GM21526 (cell line): ENCODE data around the gene RARS1.

Experiments used
- ATAC-seq: cut with Tn5 transposase; IDR thresholded peaks from one replicate; pipeline ENCODE4 v1.9.1; 2021; ENCODE audit warnings: moderate library complexity; ENCODE audit not compliant: unreplicated experiment, low FRiP score

Gene RARS1

DNA sequence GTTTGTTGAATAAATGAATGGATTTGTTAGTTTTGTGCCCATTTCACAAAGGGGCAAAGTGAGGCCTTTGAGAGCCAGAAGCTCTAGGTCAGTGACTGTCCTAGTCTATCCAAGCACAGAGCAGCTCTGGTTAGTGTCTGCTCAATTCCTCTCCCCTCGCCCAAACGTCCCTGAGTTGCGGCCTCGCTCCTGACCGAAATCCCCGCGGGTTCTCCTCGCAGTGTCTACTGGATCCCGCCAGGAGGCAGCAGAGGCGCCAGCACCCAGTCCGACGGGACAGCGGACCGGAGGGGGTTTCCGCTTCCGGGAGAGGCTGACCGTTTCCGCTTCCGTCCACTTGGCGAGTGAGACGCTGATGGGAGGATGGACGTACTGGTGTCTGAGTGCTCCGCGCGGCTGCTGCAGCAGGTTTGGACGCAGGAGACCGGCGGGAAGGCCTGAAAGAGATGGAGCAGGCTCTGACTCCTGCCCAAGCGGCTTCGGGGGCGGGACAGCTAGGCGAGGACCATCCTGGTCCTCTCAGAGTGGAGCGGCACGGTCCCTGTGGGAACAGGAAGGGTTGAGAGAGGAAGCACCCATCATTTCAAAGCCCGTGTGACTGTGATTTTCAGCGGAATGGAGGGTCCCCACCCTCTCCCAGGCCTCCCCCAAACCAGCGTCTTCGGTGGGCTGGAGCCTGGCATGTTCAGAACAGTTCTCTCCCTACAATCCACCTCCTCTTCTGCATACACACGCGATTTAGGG, at the start of gene RARS1:
Gene RARS1, plus strand, starts transcription at position 336 of the 744 bp plus-strand sequence. Its CDS starts 28 bp downstream, at position 364.
- peak; percentile 82 for ATAC-seq

DNA sequence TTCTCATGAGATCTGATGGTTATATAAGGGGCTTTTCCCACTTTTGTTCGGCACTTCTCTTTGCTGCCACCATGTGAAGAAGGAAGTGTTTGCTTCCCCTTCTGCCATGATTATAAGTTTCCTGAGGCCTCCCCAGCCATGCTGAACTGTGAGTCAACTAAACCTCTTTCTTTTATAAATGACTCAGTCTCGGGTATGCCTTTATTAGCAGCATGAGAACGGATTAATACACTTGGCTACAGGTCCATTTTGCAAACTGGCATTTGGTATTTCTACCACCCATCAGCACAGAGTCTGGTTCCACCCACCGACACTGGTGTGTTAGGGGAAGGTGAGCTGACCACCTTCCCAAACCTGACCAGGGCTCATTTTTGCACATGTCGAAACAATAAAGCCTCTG, 47.9 kb upstream of the RARS1 start:
- no peak for ATAC-seq

DNA sequence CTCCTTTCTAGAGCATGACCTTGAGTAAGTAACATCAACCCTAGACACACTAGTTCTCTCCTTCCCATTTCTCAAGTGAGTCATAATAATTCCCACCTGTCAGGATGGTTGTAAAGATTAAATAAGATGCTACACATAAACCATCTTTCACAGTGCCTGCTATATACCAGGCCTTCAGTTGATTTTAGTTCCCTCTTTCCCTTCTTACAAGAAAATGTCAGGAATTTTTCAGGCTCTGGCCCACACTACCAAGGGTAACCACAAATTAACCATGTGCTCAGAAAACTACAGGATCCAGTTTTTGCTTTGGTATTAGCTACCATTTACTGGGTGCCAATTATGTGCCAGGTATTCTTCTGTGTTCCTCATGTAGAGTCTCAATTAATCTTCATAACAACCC, 42.7 kb upstream of the RARS1 start:
- no peak for ATAC-seq

DNA sequence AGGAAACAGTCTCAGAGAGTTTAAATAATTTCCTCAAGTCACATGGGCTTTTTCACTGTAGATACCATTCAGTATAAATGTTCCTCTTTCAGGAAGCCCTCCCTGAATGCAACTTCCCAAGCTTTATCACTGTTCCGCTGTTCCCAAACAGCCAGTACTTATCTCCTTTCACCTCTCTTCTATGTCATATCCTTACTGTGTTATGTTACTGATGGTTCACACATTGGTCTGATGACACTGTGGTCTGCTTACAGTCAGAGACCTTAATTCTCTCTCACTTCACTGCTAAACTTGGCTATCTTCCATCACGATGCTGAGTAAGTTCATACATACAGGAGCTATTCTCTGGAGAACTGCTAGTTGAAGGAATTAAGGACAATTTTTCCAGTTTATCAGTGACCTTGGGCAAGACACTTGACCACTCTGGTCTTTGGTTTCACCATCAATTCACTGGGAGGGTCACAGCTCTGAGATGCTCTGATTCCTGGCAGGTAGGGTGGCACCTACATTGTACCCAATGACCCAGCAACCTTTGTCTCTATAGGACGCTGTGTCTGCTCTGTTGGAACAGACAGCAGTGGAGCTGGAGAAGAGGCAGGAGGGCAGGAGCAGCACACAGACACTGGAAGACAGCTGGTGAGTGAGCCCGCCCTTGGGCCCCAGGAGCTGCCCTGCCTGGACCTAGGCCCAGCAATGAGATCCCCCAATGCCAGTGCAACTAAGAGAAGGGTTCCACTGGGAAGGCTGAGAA, 42.1 kb upstream of the RARS1 start:
- no peak for ATAC-seq

DNA sequence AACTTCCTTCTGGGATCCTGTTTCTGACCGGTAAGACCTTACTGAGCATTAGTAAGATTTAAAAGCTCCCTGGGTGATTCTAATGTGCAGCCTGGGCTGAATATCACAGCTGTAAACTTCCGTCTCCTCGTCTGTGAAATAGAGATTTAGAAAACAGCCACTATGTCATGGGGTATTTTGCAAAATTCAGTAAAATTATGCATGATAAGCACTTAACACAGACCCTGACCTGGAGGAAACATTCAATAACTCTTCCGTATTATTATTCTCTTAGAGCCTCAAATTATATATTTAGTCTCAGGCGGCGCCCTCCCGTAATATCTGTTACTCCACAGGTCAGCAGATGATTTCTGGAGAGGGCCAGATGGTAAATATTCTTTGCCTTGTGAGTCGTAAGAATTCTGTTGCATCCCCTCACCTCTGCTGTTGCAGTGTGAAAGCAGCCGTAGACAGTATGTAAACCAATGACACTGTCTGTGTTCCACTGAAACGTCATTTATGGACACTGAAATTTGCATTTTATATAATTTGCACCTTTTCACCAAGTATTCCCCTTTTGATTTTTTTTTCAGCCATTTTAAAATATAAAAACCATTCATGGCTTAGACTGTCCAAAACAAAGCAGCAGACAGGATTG, 39.2 kb upstream of the RARS1 start:
- ATAC-seq = no peak

DNA sequence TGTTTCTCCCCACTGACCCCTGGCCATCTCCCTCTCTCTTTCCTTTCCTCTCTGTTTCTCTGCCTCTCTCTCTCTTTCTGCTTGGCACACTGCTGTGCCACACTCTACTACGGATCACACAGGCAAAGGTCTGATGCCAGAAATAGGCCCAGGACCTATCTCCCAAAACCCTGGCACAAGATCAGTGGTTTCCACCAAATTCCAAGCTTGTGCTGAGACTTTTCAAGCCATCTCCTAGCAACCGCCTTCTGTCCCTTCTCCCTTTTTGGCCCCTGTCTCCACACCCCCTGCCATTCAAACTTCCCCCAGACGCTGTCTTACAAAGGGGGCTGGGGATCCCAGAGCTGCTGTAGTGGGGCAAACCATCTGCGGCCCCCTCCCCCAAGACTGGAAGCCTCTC, 38.5 kb upstream of the RARS1 start:
- ATAC-seq = no peak

DNA sequence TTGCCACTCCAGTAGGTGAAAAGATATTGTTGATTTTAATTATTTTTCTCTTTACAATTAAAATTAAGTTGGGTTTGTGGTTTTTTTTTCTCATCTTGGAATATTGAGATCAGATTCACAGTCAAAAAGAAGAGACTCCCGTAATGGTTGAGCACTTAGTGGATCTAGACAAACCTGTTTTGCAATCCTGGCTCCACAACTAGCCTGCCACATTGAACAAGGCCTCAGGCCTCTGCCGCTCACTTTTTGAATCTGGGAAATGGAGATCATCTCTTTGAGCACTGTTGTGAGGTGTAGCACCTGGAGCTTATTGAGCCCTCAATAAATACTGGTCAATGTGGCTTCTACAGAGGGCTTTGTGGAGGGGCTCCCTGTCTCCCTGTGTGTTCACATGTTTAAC, 37.1 kb upstream of the RARS1 start:
- ATAC-seq = no peak

DNA sequence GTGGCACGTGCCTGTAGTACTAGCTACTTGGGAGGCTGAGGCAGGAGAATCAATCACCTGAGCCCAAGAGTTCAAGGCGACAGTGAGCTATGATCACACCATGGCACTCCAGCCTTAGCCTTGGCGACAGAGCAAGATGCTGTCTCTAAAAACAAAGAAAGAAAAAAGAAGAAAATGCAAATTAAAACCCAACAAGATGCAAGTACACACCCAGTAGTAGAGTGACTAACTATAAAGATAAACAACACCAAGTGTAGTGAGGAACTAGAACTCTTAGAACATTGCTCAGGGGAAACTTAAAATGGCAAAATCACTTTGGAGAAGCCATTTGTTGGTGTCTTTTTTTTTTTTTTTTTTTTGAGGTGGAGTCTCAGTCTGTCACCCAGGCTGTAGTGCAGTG, 34.7 kb upstream of the RARS1 start:
- no peak for ATAC-seq

DNA sequence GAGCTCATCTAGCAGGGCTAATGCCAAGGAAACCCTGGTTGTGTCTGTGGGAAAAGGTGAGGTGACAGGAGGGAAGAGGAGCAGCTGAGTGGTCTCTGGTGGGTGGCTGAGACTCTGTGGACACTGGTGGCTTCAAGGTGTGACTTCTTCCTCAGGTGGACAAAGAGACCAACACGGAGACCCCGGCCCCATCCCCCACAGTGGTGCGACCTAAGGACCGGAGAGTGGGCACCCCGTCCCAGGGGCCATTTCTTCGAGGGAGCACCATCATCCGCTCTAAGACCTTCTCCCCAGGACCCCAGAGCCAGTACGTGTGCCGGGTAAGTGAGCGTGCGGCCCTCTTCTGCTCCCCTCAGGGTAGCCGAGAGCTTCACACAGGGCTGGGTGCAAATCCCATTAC, 31.1 kb upstream of the RARS1 start:
- ATAC-seq = no peak

DNA sequence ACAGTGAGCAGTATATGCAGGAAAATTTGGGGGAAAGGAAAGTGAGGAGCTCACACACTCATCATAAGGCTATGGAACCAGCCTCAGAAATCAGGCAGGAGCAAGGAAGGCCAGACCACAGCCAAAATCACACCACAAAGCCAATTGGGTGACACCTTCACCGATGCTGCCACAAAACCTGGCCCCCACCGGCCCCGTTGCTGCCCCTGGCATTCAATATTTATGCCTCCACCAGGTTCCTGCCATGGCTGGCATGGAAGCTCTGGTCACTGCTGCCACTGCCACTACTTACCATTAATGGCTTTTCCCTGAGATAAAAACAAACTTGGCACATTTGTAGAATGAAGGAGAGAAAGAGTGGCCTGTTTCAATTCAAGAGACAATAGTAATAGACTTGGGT, 28.7 kb upstream of the RARS1 start:
- no peak for ATAC-seq

DNA sequence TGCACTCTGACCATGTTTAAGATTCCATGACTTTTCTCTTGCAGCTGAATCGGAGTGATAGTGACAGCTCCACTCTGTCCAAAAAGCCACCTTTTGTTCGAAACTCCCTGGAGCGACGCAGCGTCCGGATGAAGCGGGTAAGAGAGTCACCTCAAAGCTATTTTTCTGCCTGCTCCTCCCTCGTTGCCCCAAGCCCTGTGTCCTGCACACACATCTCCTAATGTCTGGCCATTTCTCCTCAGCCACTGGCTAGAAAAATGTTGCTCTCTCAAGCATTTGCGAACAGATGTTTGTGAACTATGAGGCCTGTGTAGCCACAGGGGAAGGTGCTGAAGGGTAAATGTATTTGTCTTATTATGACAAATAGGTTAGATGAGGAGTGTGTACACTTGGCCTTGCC, 25.7 kb upstream of the RARS1 start:
- ATAC-seq = no peak

DNA sequence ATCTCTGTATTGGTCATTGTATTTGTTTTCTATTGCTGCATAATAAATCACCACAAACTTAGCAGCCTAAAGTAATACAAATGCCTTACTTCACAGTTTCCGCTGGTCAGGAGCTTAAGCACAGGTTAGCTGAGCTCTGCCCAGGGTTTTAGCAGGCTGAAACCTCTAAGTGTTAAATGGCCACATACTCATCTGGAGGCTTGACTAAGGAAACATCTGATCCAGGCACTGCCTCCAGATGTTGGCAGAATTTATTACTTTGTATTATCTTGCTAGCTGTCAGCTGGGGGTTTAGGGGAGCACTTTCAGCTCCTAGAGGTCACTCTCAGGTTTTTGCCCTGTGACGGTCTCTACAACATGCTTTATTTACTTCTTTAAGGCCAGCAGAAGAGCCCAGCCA, 23.2 kb upstream of the RARS1 start:
- no peak for ATAC-seq

DNA sequence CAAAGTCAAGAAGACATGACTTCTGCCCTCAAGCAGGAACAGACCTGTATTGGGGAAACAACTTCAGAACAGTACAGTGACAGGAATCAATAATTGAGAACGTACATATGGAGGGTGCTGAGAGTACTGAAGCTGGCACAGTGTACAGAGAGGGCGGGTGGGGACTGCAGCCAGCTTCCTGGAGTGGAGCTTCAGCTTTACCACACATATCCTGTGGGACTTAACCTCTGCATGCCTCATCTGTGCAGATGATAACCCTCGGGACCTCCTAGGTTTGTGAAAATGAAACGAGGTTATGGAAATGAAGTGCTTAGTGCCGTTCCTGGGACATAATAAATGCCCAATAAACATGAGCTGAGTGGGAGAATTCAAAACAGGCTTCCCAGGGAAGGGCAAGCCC, 22.1 kb upstream of the RARS1 start:
- ATAC-seq = no peak

DNA sequence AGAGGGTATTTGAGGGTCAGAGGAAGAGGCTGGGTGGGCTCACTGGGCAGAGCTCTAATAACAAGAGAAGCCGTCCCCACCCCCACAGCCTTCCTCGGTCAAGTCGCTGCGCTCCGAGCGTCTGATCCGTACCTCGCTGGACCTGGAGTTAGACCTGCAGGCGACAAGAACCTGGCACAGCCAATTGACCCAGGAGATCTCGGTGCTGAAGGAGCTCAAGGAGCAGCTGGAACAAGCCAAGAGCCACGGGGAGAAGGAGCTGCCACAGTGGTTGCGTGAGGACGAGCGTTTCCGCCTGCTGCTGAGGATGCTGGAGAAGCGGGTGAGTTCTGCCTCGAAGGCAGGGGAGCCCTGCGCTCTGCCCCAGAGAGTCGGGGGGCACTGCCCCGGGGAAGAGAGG, 21.6 kb upstream of the RARS1 start:
- ATAC-seq = no peak

DNA sequence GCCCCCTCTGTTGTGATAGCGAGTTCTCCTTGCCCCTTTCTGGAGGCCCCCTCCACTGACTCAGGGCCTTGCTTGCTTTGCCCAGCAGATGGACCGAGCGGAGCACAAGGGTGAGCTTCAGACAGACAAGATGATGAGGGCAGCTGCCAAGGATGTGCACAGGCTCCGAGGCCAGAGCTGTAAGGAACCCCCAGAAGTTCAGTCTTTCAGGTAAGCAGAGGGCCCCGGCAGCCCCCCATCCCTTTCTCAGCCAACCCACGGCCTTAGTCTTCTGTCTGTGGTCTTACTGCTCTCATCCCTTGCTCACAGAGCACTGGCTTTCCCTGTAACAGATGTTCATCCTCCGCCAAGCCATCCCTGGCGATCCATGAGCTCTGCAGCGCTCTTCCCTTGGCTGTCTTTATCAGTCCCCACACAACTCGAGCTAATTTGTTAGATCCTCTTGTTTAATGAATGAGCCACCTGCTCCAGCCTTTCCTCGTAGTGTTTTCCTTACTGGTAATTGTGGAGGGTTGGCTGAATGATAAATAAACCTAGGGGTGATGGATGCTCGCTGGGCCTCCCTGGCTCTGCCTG, 18.4 kb upstream of the RARS1 start:
- ATAC-seq = no peak

DNA sequence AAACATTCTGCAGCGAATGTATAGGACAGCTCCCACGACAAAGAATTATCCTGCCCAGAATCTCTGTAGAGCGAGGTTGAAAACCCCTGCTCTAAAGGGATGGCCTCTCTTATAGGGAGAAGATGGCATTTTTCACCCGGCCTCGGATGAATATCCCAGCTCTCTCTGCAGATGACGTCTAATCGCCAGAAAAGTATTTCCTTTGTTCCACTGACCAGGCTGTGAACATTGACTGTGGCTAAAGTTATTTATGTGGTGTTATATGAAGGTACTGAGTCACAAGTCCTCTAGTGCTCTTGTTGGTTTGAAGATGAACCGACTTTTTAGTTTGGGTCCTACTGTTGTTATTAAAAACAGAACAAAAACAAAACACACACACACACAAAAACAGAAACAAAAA, 17.4 kb upstream of the RARS1 start:
- ATAC-seq = no peak

DNA sequence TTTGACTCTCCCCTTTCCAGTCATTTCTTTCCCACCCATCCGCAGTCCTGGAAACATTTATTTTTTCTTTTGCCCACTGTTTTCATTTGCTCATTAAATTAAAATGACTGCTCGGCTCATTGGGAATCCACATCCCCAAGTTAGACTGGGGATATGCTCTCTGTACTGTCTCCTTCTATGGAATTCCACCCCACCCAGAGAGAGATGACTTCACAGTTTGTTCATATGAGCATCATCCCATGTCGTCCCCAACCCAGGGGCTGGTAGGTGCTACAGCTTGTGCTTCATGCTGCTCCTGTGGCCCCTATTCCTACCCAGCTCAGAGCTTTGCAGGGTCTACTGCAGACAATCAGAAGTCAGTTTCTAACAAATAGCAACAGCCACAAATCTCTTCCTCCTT, 16.5 kb upstream of the RARS1 start:
- ATAC-seq = no peak

DNA sequence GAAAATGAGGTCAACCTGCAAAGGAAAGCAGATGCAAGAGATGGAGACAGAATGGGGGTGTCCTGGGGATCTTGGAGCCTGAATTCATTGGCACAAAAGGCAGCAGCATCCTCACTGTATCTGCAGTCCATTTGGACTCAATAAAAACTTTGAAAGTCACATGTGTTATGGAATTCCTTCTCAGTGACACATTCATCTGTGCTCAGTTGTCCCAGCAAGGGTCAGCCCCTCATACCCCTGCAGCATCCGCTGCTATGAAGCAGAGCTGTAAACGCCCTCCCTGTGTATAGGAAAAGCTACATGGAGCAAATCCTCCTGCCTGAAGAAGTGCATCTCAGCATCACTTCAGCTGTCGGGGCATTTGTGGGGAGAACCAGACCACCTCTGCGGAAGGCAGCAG, 14.5 kb upstream of the RARS1 start:
- ATAC-seq = no peak

DNA sequence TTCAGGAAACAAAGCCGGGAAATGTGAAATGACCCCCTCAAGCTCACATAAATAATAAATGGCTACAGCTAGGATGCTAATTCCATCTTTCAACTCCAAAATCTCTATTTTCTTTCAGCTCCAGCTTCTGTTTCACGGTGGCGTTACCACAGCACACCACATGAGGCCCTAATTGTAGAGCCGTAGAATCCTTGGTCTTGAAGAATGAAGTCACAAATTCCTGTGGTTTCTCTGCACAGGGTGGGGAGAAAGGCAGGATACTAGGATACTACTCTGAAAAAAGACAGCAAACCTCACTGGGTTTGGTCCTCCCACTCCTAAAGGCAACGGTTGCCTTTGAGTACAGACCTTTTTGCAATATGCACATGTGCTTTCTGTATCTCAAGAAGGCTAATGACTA, 13.9 kb upstream of the RARS1 start:
- ATAC-seq = no peak

DNA sequence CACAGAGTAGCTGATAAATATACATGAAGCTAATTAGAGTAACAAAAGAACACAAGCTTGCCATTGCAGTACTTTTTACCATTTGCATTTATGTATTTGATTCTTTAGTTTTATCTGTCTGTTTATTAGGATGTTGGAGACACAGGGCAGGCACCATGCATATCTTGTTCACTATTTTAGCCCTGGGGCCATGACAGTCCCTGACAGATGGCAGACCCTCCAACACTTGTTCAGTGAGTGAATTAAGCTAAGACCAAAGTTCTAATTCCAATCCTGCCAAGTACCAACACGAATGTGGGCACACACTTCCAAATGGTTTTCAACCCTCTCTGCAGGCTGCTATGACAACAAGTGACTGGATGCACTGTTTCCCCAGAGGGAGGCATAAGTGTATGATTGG, 12.0 kb upstream of the RARS1 start:
- no peak for ATAC-seq

DNA sequence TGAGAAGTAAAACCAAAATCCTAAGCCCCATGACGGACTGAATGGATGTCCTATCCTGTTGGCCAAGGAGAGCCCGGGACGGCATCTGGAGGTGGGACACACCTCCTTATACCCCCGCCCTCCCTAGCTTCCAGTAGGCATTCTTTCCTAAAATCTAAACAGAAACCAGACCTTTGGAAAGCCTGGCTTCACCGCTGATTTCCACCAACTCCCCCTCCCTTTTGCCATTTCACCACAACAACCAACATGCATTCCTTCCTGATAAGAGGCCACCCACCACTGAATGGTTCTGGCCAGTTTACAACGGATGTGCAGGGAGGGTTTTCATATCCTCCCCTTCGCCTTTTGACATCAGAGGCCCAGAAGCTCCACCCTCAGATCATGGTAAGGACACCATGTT, 9.2 kb upstream of the RARS1 start:
- no peak for ATAC-seq
